Esophagus muscularis mucosa (tissue), 3 donors: Measurements from ENCODE around the gene NPS.

Experiments
- POLR2AphosphoS5 ChIP-seq, 2 donors: sonication (generic); formaldehyde crosslinking; IDR thresholded peaks; one replicate each; pipeline ENCODE4 v1.6.1; 2017; ENCODE audit warnings: antibody characterized with exemption in 2 of 2
- TF ChIP-seq, protein P1 (sequence below), 3 experiments: fragments of 200-600 bp in 2 of 3; fragments of 450-650 bp in 1 of 3; sonication (generic) in 2 of 3; IDR thresholded peaks; one replicate each; pipeline ENCODE4 v1.5.1; 2017 to 2019; ENCODE audit warnings: antibody characterized with exemption in 3 of 3, mild to moderate bottlenecking in 2 of 3, moderate library complexity in 1 of 3

- TF ChIP-seq POLR2AphosphoS5 (IDR thresholded peaks at IDR 0.05) = no peak
- TF ChIP-seq, protein P1, sequence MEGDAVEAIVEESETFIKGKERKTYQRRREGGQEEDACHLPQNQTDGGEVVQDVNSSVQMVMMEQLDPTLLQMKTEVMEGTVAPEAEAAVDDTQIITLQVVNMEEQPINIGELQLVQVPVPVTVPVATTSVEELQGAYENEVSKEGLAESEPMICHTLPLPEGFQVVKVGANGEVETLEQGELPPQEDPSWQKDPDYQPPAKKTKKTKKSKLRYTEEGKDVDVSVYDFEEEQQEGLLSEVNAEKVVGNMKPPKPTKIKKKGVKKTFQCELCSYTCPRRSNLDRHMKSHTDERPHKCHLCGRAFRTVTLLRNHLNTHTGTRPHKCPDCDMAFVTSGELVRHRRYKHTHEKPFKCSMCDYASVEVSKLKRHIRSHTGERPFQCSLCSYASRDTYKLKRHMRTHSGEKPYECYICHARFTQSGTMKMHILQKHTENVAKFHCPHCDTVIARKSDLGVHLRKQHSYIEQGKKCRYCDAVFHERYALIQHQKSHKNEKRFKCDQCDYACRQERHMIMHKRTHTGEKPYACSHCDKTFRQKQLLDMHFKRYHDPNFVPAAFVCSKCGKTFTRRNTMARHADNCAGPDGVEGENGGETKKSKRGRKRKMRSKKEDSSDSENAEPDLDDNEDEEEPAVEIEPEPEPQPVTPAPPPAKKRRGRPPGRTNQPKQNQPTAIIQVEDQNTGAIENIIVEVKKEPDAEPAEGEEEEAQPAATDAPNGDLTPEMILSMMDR (IDR thresholded peaks at IDR 0.05) = no peak
Observed at GRCh38 chr10:127552446-127552845, 3.3 kb downstream of the NPS start.
